KMS-11 (cell line): ENCODE results near the gene EIF3A.
"Not testable (repeated sequence)": the region's sequence is repeated elsewhere in the genome, so short reads cannot be mapped to it uniquely, and the experiment has no call there.

ENCODE experiments used
- H2AFZ ChIP-seq: fragments of 200-600 bp; sonication (generic); 2 replicates; pipeline ENCODE4 v1.6.1; 2016; ENCODE audit warnings: antibody characterized with exemption, mixed run types, low read depth
- H3K27ac ChIP-seq: fragments of 200-600 bp; sonication (generic); 2 replicates; pipeline ENCODE4 v1.6.1; 2016; ENCODE audit warnings: mild to moderate bottlenecking, mixed run types
- H3K27me3 ChIP-seq: fragments of 200-600 bp; sonication (generic); 2 replicates; pipeline ENCODE4 v1.6.1; 2017; ENCODE audit warnings: mild to moderate bottlenecking, low read depth, mixed run types, moderate library complexity; ENCODE audit not compliant: insufficient read depth
- H3K36me3 ChIP-seq: fragments of 200-600 bp; sonication (generic); 2 replicates; pipeline ENCODE4 v1.6.1; 2017; ENCODE audit warnings: mild to moderate bottlenecking, mixed run types; ENCODE audit not compliant: insufficient read depth
- H3K4me1 ChIP-seq: fragments of 200-600 bp; sonication (generic); 2 replicates; pipeline ENCODE4 v1.6.1; 2016; ENCODE audit warnings: mild to moderate bottlenecking, low read depth, mixed run types; ENCODE audit not compliant: poor library complexity, severe bottlenecking
- H3K4me2 ChIP-seq: fragments of 200-600 bp; sonication (generic); 2 replicates; pipeline ENCODE4 v1.7.0; 2016; ENCODE audit warnings: mild to moderate bottlenecking, mixed run types
- H3K4me3 ChIP-seq: fragments of 200-600 bp; sonication (generic); IDR thresholded peaks from 2 replicates; pipeline ENCODE4 v1.6.1; 2017; ENCODE audit warnings: low read depth, low read length, mixed read lengths; ENCODE audit not compliant: insufficient read depth
- H3K79me2 ChIP-seq: fragments of 200-600 bp; sonication (generic); 2 replicates; pipeline ENCODE4 v1.6.1; 2016; ENCODE audit warnings: low read depth, mixed run types; ENCODE audit not compliant: insufficient read depth
- H3K9ac ChIP-seq: fragments of 200-600 bp; sonication (generic); 2 replicates; pipeline ENCODE4 v1.6.1; 2016; ENCODE audit warnings: mild to moderate bottlenecking, mixed run types
- H4K20me1 ChIP-seq: fragments of 200-600 bp; sonication (generic); 2 replicates; pipeline ENCODE4 v1.6.1; 2016; ENCODE audit warnings: mild to moderate bottlenecking, mixed run types; ENCODE audit not compliant: insufficient read depth
- CTCF ChIP-seq: fragments of 200-600 bp; sonication (generic); conservative IDR thresholded peaks from 2 replicates; pipeline ENCODE4 v1.6.1; 2017; ENCODE audit warnings: low read depth, mild to moderate bottlenecking, antibody characterized with exemption, low read length, moderate library complexity, mixed read lengths

The EIF3A gene

DNA sequence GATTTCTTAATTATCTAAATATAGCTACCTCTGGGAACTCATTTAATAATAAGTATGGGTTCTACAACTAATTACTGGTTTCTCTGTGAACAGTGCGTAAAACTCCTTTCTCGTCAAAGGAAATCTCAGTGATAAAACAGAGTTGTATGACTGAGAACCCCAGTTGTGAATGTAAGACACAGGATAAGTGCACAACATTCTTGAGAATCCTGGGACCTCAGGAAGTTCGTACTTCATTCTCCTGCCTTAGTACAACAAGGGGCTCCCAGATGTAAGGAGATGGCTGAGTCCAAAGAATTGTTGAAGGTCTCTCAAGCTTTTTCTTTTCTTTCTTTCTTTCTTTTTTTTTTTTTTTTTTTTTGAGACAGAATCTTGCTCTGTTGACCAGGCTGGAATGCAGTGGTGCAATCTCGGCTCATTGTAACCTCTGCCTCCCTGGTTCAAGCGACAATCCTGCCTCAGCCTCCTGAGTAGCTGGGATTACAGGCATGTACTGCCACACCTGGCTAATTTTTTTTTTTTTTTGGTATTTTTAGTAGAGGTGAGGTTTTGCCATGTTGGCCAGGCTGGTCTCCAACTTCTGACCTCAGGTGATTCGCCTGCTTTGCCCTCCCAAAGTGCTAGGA is 35.8 kb upstream of the EIF3A start:
- H3K79me2 ChIP-seq: no peaks in the 10 kb centered on the region
- no peak overlapping the region for H3K4me2 ChIP-seq
- H3K4me1 ChIP-seq: peaks cover 78% of the 10 kb centered on the region
- no peak for TF ChIP-seq CTCF
- no peak overlapping the region for H3K9ac ChIP-seq
- no peaks in the 10 kb centered on the region for H3K36me3 ChIP-seq
- H4K20me1 ChIP-seq: no peaks in the 10 kb centered on the region
- H3K4me3 ChIP-seq: no peak overlapping the region
- H3K27ac ChIP-seq: no peak overlapping the region
- H3K27me3 ChIP-seq: no peaks in the 10 kb centered on the region
- H2AFZ ChIP-seq: no peak overlapping the region

DNA sequence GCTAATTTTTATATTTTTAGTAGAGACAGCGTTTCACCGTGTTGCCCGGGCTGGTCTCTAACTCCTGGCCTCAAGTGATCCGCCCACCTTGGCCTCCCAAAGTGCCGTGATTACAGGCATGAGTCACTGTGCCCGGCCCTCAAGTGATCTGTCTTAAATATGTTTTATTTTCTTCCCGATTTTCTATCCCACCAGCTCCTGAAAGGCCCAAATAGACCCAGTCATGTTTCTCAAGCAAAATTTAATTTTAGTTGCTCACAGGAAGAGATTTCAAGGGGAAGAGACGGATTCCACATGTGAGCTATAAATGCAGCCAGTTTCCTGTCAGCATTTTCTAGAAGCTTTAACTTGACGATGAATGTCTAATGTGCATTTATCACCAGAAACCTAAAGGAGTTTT is 35.3 kb upstream of the EIF3A start:
- TF ChIP-seq CTCF: no peak
- no peak overlapping the region for H3K9ac ChIP-seq
- no peak overlapping the region for H3K4me3 ChIP-seq
- H3K4me1 ChIP-seq: peaks cover 73% of the 10 kb centered on the region
- H3K27me3 ChIP-seq: no peaks in the 10 kb centered on the region
- no peak overlapping the region for H3K27ac ChIP-seq
- H4K20me1 ChIP-seq: no peaks in the 10 kb centered on the region
- no peaks in the 10 kb centered on the region for H3K79me2 ChIP-seq
- no peak overlapping the region for H2AFZ ChIP-seq
- H3K4me2 ChIP-seq: no peak overlapping the region
- H3K36me3 ChIP-seq: no peaks in the 10 kb centered on the region

DNA sequence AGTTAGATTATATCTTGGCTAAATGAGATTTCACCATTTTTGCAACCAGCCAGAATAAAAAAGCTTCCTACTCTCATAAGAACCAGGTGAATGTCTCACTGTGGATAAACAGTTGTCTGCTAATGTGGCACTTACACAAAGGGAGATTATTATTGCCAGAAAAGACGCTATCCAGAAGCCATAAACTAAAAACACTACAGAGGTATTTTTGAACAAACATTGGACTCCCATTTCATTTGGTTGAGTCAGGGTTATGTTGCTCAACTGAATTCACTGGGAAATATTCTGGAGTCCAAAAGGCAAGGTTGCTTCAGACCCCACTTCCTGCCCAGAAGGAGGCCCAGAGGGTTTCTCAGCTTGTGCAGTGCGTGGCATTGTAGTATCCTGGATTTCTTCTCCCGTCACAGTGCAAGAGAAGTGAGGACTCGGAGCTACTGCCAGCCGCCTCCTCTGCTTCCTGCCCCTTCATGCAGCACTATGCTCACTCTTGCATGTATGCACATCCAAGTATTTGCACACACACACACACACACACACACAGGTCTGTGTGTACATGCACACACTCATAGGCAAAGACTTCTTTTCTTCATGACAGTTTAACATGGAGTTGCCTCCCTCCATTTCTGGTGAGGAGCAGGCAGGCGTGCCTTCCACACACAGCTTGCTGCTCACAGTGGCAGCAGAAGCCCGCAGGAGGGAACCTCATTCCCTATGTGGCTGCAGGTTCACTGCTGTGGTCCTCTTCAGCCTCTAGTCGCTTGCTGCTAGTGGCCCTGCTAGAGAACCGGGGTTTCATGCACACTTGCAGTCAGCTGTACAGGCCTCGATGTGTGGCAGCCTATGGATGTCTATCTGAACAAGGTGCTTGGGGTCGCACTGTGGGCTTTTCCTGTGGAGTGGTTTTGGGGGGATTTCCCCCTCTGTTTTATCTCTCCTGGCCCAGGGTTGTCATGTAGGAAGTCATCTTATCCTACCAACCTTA is 33.4 kb upstream of the EIF3A start:
- no peak for TF ChIP-seq CTCF
- no peak overlapping the region for H3K4me3 ChIP-seq
- H3K27ac ChIP-seq: no peak overlapping the region; the same call in 1 of the 2 replicates
- H3K4me2 ChIP-seq: no peak overlapping the region
- H2AFZ ChIP-seq: no peak overlapping the region
- H3K27me3 ChIP-seq: no peaks in the 10 kb centered on the region
- H4K20me1 ChIP-seq: no peaks in the 10 kb centered on the region
- no peak overlapping the region for H3K9ac ChIP-seq
- no peaks in the 10 kb centered on the region for H3K36me3 ChIP-seq
- peaks cover 55% of the 10 kb centered on the region for H3K4me1 ChIP-seq
- no peaks in the 10 kb centered on the region for H3K79me2 ChIP-seq

DNA sequence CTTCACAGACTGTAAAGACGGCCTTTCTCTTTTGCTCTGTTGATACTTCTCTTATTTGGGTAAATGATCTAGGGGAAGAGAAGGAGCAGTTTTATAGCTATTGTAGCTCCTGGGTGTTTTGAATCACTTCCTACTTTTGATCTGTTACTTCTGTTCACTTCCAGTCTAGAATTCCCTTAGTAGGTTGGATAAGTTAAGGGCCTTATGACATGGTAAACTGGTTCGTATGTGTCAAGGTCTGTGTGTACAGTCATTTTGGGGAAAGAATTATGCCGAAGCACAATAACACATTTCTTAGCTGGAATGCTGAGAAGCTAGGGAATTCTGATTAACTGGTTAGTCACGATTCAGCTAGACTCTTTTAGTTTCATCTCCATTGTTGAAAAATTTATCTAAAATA is 31.4 kb upstream of the EIF3A start:
- H3K4me1 ChIP-seq: peaks cover 35% of the 10 kb centered on the region
- H3K4me3 ChIP-seq: no peak overlapping the region
- H3K79me2 ChIP-seq: no peaks in the 10 kb centered on the region
- H3K27me3 ChIP-seq: no peaks in the 10 kb centered on the region
- H3K4me2 ChIP-seq: no peak overlapping the region
- H4K20me1 ChIP-seq: no peaks in the 10 kb centered on the region
- no peak for TF ChIP-seq CTCF
- no peak overlapping the region for H3K9ac ChIP-seq
- H3K36me3 ChIP-seq: peaks cover 2% of the 10 kb centered on the region; the same call in 1 of the 2 replicates
- no peak overlapping the region for H3K27ac ChIP-seq
- no peak overlapping the region for H2AFZ ChIP-seq

GRCh38 chr10:119107771-119108170 is 27.2 kb upstream of the EIF3A start:
- not testable (repeated sequence) for H3K36me3 ChIP-seq, H3K4me3 ChIP-seq, H2AFZ ChIP-seq, H3K27me3 ChIP-seq, H3K4me2 ChIP-seq, H3K27ac ChIP-seq, H3K9ac ChIP-seq, H4K20me1 ChIP-seq
- Histone ChIP-seq H3K4me1 (peaks cover 17% of the 10 kb centered on the region), H3K79me2 (peaks cover 24% of the 10 kb centered on the region)

DNA sequence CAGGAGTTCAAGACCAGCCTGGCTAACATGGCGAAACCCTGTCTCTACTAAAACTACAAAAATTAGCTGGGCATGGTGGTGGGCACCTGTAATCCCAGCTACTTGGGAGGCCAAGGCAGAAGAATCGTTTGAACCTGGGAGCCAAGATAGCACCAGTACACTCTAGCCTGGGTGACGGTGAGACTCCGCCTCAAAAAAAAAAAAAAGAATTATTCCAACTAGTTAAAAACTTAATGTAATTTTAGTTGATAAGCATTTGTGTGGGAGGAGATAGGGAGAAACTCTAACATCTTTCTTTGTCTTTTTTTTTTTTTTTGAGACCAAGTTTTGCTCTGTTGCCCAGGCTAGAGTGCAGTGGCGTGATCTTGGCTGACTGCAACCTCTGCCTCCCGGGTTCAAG is 26.5 kb upstream of the EIF3A start:
- H3K27ac ChIP-seq, H4K20me1 ChIP-seq, H3K4me2 ChIP-seq, H3K27me3 ChIP-seq, H3K9ac ChIP-seq, H2AFZ ChIP-seq, H3K4me3 ChIP-seq, H3K36me3 ChIP-seq: not testable (repeated sequence)
- Histone ChIP-seq H3K79me2 (peaks cover 24% of the 10 kb centered on the region), H3K4me1 (peaks cover 17% of the 10 kb centered on the region)
